Upper lobe of left lung (tissue), 6 donors: ENCODE measurements around the gene TTC7B. TPM values are rescaled to one million over a fixed set of nuclear protein-coding genes. Genes with fewer than 3 reads are reported as not detected.

Source experiments
- ATAC-seq, 2 donors: fragments of 200-7000 bp; cut with Tn5 transposase; one replicate each; pipeline ENCODE4 v1.9.1; 2022; ENCODE audit warnings: mild to moderate bottlenecking in 2 of 2, moderate library complexity in 2 of 2; ENCODE audit not compliant: low FRiP score in 2 of 2
- DNase-seq, 2 donors: peaks; one replicate each; pipeline ENCODE4 v3.0.0-alpha.2; 2019 to 2020
- H3K27ac ChIP-seq, 4 donors: fragments of 200-600 bp; sonication (generic); one replicate each; pipeline ENCODE4 v1.5.1; 2016 to 2019
- H3K27me3 ChIP-seq, 4 donors: fragments of 200-600 bp; sonication (generic); one replicate each; pipeline ENCODE4 v1.5.1; 2017 to 2019
- H3K36me3 ChIP-seq, 4 donors: fragments of 200-600 bp; sonication (generic); one replicate each; pipeline ENCODE4 v1.5.1; 2016 to 2019
- H3K4me1 ChIP-seq, 4 donors: fragments of 200-600 bp; sonication (generic); one replicate each; pipeline ENCODE4 v1.5.1; 2018 to 2019
- H3K4me3 ChIP-seq, 4 donors: fragments of 200-600 bp; sonication (generic); one replicate each; pipeline ENCODE4 v1.5.1; 2017 to 2019; ENCODE audit warnings: mild to moderate bottlenecking in 2 of 4, moderate library complexity in 1 of 4
- H3K9me3 ChIP-seq, 4 donors: fragments of 200-600 bp; sonication (generic); one replicate each; pipeline ENCODE4 v1.5.1; 2018 to 2019
- EP300 ChIP-seq, 4 donors: sonication (generic); formaldehyde crosslinking; IDR thresholded peaks; one replicate each; pipeline ENCODE4 v1.5.1; 2017; ENCODE audit warnings: antibody characterized with exemption in 4 of 4, control low read depth in 2 of 4
- POLR2A ChIP-seq, 4 donors: fragments of 450-650 bp; IDR thresholded peaks; one replicate each; pipeline ENCODE4 v1.5.1; 2016 to 2017; ENCODE audit warnings: antibody characterized with exemption in 4 of 4, mild to moderate bottlenecking in 2 of 4
- POLR2AphosphoS5 ChIP-seq, 2 donors: sonication (generic); formaldehyde crosslinking; IDR thresholded peaks; one replicate each; pipeline ENCODE4 v1.5.1; 2017; ENCODE audit warnings: antibody characterized with exemption in 2 of 2
- WGBS, 2 donors: methylation state at CpG; one replicate each; pipeline ENCODE4 v1.1.5; 2017 to 2018; 5-methylcytosine and 5-hydroxymethylcytosine counted together
- total RNA-seq, 6 donors: library from RNA; depleted of rRNA in 4 of 6; stranded (reverse); fragments of >200 nt in 4 of 6; gene quantifications; one replicate each; pipeline versions ENCODE4 v1.1.0 to v1.2.1, GENCODE V29; 2016 to 2021
- TF ChIP-seq, protein P1 (sequence below), 6 experiments: fragments of 450-650 bp in 4 of 6; fragments of 200-600 bp in 2 of 6; sonication (generic) in 2 of 6; IDR thresholded peaks; one replicate each; pipeline ENCODE4 v1.5.1; 2016 to 2019; ENCODE audit warnings: antibody characterized with exemption in 6 of 6
- donor health status: DM: no; HTN: no; CAD: no; lungs with moderate emphysema.
- donor health status: DM: no; HTN: yes; CAD: no; lungs with severe emphysema.

Gene TTC7B
- total RNA-seq, 6 donors from 2014 or later, result 13.5 to 87.3 (median 37.5) TPM

DNA sequence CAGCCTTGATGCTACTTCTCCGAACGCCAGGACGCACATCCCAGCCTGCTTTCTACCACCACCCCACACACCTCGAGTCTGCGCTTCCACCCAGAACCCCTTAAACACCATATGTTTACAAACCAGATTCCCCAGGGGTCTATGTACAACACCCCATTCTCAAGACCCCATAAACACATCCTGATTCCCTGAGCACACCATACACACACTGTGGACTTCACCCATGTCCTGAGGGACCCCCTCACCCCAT is 733 bp downstream of the TTC7B start:
- Histone ChIP-seq H3K9me3 (no peaks in the 10 kb centered on the region), H3K36me3 (no peaks in the 10 kb centered on the region), H3K4me3 (peak overlapping the region; percentile 54 to 77 (median 62)), H3K27me3 (no peaks in the 10 kb centered on the region), H3K4me1 (peaks cover 10 to 25% (median 15%) of the 10 kb centered on the region in 4 donors), H3K27ac (peak overlapping the region in 2 of 4 donors; percentile 27 to 73)
- no peak for DNase-seq
- no peak for ATAC-seq
- TF ChIP-seq, protein P1, sequence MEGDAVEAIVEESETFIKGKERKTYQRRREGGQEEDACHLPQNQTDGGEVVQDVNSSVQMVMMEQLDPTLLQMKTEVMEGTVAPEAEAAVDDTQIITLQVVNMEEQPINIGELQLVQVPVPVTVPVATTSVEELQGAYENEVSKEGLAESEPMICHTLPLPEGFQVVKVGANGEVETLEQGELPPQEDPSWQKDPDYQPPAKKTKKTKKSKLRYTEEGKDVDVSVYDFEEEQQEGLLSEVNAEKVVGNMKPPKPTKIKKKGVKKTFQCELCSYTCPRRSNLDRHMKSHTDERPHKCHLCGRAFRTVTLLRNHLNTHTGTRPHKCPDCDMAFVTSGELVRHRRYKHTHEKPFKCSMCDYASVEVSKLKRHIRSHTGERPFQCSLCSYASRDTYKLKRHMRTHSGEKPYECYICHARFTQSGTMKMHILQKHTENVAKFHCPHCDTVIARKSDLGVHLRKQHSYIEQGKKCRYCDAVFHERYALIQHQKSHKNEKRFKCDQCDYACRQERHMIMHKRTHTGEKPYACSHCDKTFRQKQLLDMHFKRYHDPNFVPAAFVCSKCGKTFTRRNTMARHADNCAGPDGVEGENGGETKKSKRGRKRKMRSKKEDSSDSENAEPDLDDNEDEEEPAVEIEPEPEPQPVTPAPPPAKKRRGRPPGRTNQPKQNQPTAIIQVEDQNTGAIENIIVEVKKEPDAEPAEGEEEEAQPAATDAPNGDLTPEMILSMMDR (IDR thresholded peaks at IDR 0.05), result no peak
- TF ChIP-seq POLR2AphosphoS5 (IDR thresholded peaks at IDR 0.05) (no peak), EP300 (IDR thresholded peaks at IDR 0.05) (no peak), POLR2A (IDR thresholded peaks at IDR 0.05) (no peak)
- 25 to 36% methylated on average over 5 of the region's 5 CpGs for WGBS, 2 donors

DNA sequence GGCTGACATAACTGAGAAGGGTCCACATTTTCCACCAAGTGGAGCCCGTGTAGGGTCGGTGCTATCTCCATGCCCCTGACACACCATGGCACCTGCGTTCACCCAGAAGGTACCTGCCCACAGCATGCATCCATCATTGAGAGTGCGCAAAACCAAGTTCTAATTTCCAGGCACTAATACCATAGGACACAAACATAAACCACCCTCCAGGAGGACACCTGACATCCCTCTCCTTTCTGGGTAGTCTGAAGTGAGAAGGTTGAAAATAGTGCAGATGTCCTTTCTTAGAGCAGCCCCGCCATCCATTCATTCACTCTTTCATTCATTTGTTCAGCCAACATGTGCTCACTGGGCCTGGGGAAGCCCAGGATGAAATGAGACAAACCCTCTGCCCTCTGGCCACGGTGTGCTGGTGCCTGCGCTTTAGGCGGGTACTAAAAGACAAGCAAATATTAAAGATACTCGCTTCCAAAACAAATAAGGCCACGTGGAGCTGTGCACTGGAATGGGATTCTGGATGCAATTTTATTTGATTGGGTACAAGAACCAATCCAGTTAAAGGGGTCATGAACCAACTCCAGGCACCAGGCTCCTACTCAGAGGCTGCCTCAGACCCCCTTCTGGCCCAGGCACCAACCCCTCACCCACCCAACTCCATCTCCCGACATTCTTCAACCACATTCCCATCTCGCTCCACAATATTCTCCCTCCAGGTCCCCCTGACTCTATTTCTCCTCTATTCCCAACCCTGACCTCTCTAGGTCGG is 1.2 kb downstream of the TTC7B start:
- TF ChIP-seq POLR2A (IDR thresholded peaks at IDR 0.05), result no peak
- TF ChIP-seq, protein P1 (IDR thresholded peaks at IDR 0.05), result no peak
- no peak for TF ChIP-seq EP300 (IDR thresholded peaks at IDR 0.05)
- no peak for TF ChIP-seq POLR2AphosphoS5 (IDR thresholded peaks at IDR 0.05)
- H3K36me3 ChIP-seq, result no peaks in the 10 kb centered on the region
- ATAC-seq (no peak), DNase-seq (no peak)
- peak overlapping the region; percentile 54 to 77 (median 62) for H3K4me3 ChIP-seq
- H3K9me3 ChIP-seq, result no peaks in the 10 kb centered on the region
- H3K27ac ChIP-seq, result no peak overlapping the region
- H3K27me3 ChIP-seq, result no peaks in the 10 kb centered on the region
- peaks cover 10 to 25% (median 15%) of the 10 kb centered on the region in 4 donors for H3K4me1 ChIP-seq
- WGBS, 2 donors, result 63 to 72% methylated on average over 13 of the region's 13 CpGs

DNA sequence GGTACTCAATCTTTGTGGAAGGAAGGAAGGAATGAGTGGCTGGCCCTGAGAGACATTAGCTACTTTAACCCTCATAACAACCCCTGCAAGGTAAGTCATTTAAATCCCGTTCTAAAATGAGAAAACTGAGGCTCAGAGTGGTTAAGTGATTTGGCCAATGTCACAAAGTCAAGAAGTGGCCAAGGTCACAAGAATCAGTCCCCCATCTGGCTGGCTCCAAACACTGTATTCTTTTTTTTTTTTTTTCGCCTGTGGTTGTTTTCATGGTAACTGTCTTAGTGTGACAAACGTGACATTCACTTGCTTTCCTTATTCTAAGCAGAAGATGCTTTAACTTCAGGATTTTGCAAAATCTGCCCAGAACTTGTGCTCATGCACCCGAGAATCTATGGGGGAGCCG is 2.8 kb downstream of the TTC7B start:
- H3K27ac ChIP-seq, result no peak overlapping the region
- TF ChIP-seq, protein P1 (IDR thresholded peaks at IDR 0.05), result no peak
- TF ChIP-seq EP300 (IDR thresholded peaks at IDR 0.05), result no peak
- no peak for TF ChIP-seq POLR2AphosphoS5 (IDR thresholded peaks at IDR 0.05)
- no peak for TF ChIP-seq POLR2A (IDR thresholded peaks at IDR 0.05)
- no peaks in the 10 kb centered on the region for H3K27me3 ChIP-seq
- H3K36me3 ChIP-seq, result no peaks in the 10 kb centered on the region
- peaks cover 10 to 34% (median 15%) of the 10 kb centered on the region in 4 donors for H3K4me1 ChIP-seq
- 78 to 82% methylated on average over 5 of the region's 5 CpGs for WGBS, 2 donors
- no peak for DNase-seq
- H3K4me3 ChIP-seq, result no peak overlapping the region
- no peaks in the 10 kb centered on the region for H3K9me3 ChIP-seq
- ATAC-seq, result no peak

DNA sequence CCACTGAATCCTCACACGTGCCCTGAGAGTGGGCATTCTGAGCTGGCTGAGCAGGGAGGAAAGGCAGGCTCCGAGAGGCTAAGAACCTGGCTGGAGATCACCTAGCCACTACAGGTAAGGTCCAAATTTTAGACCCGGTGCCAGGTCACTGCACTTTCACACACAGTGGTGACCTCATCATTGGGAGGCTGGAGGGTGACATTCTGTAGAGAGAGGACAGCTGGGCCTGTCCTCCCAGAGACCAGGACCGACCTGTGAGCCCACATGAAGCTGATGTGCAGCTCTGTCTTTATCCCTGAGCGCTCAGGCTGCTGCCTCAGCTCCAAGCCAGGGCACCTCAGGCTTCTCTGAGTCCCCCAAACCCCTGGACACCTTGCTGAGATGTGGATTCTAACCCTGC is 4.1 kb downstream of the TTC7B start:
- Histone ChIP-seq H3K27me3 (no peaks in the 10 kb centered on the region), H3K4me1 (peaks cover 10 to 35% (median 15%) of the 10 kb centered on the region in 4 donors), H3K27ac (no peak overlapping the region), H3K4me3 (no peak overlapping the region), H3K36me3 (no peaks in the 10 kb centered on the region), H3K9me3 (no peaks in the 10 kb centered on the region)
- ATAC-seq (no peak), DNase-seq (no peak)
- WGBS, 2 donors, result 95 to 96% methylated on average over 5 of the region's 5 CpGs
- TF ChIP-seq EP300 (IDR thresholded peaks at IDR 0.05) (no peak), POLR2AphosphoS5 (IDR thresholded peaks at IDR 0.05) (no peak), POLR2A (IDR thresholded peaks at IDR 0.05) (no peak)
- TF ChIP-seq, protein P1 (IDR thresholded peaks at IDR 0.05), result no peak

DNA sequence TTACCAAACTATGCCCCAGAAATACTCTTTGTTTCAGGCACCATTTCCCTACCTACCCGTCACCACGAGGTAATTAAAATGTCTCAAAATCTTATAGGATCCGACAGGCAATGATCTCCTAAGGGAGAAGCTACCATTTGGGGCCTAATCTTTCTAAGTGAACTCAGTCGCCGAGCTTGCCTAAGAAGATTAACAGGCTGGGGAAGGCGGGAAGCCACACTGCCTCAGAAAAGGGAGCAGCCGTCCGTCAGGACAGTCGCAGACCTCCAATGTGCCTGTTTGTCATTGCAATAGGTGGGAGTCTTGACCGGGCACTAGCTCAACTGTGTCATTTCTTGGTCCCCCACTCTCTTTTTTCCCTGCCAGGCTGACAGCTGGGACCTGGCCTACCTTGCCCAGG is 4.6 kb downstream of the TTC7B start:
- no peaks in the 10 kb centered on the region for H3K36me3 ChIP-seq
- H3K4me3 ChIP-seq, result no peak overlapping the region
- DNase-seq, result no peak
- TF ChIP-seq POLR2AphosphoS5 (IDR thresholded peaks at IDR 0.05) (no peak), POLR2A (IDR thresholded peaks at IDR 0.05) (no peak), EP300 (IDR thresholded peaks at IDR 0.05) (no peak)
- TF ChIP-seq, protein P1 (IDR thresholded peaks at IDR 0.05), result no peak
- no peaks in the 10 kb centered on the region for H3K27me3 ChIP-seq
- H3K27ac ChIP-seq, result no peak overlapping the region
- WGBS, 2 donors, result 93 to 95% methylated on average over 10 of the region's 10 CpGs
- no peaks in the 10 kb centered on the region for H3K9me3 ChIP-seq
- no peak for ATAC-seq
- peaks cover 10 to 35% (median 15%) of the 10 kb centered on the region in 4 donors for H3K4me1 ChIP-seq
